Body of pancreas (tissue), 4 donors: Measurements from ENCODE around the gene DBF4B.

Source experiments
- CTCF ChIP-seq, 7 experiments: fragments of 450-650 bp in 4 of 7; fragments of 200-600 bp in 3 of 7; sonication (generic) in 3 of 7; IDR thresholded peaks; one replicate each; pipeline ENCODE4 v1.5.1; 2016 to 2019; ENCODE audit warnings: antibody characterized with exemption in 7 of 7
- POLR2A ChIP-seq, 3 donors: fragments of 450-650 bp; IDR thresholded peaks; one replicate each; pipeline ENCODE4 v1.6.1; 2016; ENCODE audit warnings: antibody characterized with exemption in 3 of 3, mild to moderate bottlenecking in 2 of 3

- TF ChIP-seq CTCF (IDR thresholded peaks at IDR 0.05) (no peak), POLR2A (IDR thresholded peaks at IDR 0.05) (no peak)
These were observed 46.6 kb upstream of the DBF4B start for GRCh38 chr17:44661835-44662234.
